MV-4-11 (cell line): ENCODE data around the gene SLC26A5.
"Not testable (repeated sequence)": the region's sequence is repeated elsewhere in the genome, so short reads cannot be mapped to it uniquely, and the experiment has no call there.

Experiments
- DNase-seq: peaks from one replicate; lab custom pipeline; 2025; lab: John Stamatoyannopoulos, UW

Gene SLC26A5

DNA sequence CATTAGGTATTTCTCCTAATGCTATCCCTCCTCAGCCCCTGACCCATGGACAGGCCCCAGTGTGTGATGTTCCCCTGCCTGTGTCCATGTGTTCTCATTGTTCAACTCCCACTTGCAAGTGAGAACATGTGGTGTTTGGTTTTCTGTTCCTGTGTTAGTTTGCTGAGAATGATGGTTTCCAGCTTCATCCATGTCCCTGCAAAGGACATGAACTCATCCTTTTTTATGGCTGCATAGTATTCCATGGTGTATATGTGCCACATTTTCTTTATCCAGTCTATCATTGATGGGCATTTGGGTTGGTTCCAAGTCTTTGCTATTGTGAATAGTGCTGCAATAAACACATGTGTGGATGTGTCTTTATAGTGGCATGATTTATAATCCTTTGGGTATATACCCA lies 46.3 kb downstream of the SLC26A5 start:
- not testable (repeated sequence) for DNase-seq

DNA sequence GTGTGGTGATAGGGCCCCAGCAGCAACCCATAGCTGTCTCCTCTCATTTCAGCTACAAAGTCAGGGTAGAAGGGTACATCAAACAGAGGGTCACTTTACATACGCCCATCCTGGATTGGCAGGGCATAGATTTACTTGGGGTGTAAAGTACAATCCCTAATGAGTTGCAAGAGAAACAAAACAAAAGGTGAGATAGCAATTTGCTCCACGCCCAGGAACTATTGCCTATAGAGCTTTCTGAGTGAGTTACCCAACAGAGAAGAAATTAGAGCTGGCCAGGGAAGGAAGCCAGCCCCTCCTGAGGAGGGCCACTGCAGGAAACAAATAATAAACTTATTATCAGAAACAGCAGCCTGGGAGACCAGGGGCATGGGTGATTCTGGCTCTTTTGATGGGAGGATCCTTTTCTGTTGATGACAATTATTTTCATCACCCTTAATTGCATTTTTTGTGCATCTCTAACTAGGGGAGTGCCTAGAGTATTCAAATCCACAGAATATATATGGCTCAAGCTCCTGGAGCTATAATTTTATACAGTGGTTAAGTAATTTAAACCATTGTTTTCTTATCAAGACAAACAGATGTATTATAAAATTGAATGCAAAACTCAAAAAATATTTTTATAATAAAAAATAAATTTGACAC lies 47.4 kb downstream of the SLC26A5 start:
- DNase-seq, result no peak

DNA sequence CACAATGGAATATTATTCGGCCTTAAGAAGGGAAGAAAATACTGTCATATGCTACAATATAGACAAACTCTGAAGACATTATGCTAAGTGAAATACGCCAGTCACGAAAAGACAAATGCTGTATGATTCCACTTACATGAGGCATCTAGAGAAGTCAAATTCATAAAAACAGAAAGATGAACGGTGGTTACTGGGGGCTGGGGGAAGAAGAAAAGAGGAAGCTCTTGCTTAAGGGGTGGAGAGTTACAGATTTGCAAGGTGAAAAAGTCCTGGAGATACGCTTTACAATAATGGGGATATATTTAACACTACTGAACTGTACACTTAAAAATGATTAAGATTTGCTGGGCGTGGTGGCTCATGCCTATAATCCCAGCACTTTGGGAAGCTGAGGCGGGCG lies 49.5 kb downstream of the SLC26A5 start:
- DNase-seq, result peak; percentile 46

DNA sequence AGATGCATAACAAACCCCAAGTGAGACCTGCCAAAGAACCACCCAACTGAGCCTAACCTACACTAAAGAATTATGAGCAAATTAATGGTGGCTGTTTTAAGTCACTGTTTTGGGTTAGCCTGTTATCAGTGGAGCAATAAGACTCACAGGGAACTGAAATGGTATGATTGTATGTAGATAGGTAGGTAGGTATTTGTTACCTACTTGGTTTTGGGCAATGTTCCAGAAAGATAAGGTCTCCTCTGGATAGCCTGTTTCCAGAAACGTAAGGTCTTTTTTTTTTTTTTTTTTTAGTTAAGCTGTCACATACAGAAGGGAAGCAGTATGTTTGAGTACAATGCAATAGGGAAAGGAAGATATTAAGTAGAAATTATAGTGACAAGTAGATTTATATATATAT lies 50.9 kb downstream of the SLC26A5 start:
- DNase-seq, result no peak

DNA sequence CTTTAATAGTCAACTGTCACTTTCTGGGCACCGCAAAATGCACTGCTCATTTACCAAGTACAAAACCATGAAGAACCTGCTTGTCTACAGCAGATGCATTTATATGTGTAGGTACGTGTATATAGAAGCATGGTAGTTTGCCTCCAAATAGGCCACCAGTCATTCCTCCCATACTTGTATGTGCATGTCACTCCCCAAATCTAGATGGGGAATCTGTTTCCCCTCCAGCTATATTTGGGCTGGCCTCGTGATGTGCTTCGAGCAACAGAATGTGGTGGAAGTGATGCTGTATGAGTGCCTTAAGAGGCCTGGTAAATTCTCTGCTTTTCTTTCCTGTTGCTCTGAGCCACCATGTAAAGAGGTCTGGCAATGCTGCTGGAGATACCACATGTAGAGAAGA lies 51.4 kb downstream of the SLC26A5 start:
- no peak for DNase-seq

DNA sequence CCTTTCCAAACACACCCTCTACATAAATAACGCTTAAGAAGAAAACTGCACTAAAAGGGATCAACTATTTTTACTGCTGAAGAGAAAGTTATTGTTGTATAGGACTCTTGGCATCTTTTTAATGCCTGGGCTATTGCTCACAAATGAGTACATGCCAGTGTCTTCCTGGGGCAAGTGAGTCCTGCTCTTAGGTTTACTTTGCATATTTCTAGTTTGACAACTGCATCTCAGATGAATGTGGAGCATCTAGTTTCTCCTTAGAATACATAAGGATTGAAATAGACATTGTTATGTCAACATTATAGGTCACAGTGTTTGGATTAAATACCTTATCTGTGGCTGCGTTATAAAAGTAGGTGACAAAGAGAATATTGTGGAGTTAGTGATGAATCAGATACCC lies 54.0 kb downstream of the SLC26A5 start:
- no peak for DNase-seq

DNA sequence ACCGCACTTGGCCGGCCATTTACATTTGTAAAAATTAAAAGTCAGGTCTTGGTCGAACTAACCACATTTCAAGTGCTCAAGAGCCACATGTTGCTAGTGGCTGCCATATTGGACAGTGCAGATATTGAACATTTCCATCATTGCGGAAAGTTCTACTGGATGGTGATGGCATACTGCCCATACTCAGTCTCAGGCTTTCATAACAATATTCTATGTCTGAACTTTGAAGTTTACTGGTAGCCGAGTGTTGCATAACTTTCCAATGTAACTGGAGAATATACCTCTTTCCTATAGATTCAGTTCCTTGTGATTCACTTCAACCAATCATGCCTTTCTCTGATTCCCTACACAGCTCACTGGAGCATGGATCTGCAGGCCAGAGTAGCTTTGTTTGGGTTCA lies 54.9 kb downstream of the SLC26A5 start:
- DNase-seq, result peak; percentile 49

DNA sequence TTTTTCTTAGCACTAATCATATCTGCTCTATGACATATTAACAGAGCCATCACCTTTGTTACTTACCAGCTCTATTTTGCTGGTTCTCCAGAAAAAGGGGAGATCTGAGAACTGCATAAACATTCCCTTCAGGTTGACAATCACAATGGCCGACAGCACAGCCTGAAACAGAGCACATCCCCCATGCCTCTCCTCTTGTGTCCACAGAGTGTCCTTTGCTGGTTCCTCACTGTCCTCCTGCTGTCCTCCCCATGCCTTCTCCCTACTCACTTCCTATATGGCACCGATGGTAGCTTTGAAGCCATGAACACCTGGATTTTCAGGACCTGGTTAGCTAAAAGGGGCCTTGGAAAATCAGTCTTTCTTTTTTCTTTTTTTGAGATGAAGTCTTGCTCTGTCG lies 56.7 kb downstream of the SLC26A5 start:
- DNase-seq, result no peak

DNA sequence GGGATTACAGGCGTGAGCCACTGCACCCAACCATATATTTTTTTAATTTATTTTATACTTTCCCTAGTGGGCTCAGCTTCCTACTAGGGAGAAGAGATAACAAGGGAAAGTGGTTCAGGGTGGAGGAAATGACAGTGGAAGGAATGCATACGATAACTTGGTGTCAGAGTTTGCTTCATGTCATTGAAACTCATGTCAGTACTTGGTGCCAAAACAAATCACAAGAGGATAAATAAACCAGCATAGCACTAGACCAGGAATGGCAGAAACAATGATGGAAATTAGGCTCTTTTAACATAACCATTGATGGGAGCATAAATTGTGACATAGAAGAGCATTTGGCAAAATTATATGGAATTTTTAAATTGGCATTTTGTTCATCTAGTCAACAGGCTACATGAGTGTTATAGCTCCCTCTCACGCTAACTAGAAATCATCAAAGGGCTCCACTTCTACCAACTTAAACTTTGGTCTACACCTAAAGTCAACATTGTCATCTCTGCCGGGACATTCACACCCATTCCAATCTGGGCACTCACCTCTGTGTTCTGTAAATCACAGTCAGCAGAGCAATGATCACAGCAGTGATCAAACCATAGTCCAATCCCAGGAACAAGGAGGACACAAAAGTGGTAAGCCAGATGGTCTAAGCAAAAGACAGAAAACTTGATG lies 57.4 kb downstream of the SLC26A5 start:
- DNase-seq, result no peak

DNA sequence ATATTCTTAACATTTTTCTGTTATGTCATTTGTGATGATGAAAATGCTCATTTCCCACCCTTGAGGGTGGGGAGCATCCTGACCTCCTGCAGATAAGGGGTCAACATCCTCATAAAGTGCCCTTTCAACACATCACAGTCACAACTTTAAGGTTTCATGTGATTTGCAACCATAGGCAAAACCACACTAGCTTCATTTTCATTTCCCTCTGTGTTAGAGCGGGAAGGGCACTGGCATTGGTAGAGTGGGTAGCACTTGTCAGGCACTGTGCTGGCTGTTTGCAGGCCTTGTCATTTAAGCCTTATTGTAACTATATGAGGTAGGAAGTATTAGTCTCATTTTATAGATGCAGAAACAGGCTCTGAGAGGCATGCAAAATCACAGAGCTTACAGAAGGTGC lies 58.8 kb downstream of the SLC26A5 start:
- DNase-seq, result peak; percentile 86

DNA sequence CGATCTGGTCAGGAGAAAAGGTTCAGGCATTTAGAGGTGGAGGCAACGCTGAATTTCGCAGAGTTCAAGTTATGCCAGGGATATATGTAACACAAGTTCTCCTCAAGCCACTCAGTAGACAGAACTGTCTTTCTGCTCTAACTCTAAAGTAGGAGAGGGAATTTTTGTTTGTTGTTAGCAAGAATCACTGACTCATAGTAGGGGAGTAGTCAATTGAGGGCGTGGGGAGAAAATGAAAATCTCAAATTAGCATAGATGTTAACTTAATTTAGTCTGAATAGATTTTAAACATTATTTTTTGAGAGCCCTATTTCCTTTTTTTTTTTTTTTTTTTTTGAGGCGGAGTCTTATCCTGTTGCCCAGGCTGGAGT lies 64.0 kb downstream of the SLC26A5 start:
- DNase-seq, result no peak

DNA sequence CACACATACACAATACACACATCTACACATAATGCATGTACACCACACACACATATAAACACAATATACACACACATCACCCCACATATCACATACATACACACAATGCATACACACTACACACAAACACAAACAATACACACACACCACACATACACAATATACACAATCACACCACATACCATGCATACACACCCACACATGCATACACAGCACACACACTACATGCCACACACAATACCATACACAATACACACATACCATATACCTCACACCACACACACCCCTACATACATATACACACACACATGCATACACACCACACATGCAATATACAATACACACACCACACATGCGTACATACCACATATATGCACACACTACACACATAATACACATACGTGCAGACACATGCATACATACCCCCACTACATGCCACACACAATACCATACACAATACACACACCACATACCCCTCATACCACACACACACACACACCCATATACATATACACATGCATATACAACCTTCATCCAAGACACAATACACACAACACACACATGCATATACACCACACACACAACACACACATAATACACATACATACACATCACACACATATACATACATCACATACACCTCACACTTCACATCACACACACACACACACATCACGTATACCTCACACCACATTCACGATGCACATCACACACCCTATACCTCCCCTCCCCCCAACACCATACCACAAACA lies 64.6 kb downstream of the SLC26A5 start:
- no peak for DNase-seq

DNA sequence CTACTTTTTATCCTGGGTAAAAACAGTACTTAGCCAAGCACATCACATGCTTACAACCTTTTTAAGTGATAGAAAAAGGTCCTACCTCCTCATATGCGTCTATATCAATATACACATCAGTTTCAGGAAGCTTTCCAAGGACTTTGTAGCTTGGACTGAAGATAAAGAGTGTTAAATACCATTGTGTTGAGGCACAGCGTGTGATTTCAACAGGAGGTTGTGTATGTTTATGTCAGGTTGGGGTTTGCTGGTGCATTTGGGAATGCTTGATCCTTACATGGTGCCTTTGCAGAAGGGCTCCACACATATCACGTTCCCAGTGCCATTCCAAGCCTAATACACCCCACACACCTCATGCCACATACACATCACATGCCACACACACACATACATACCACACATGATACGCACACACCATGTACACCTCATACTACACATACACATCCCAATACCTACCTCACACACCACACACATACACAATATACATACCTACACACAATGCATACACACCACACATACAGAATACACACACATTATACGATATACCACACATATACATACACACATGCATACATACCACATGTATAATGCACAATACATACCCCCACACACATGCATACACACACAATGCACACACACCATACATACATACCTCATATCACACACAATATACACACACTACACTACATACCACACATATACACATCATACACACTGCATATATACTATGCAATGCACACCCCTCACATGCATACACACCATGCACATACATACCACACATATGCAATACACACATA lies 65.4 kb downstream of the SLC26A5 start:
- no peak for DNase-seq

DNA sequence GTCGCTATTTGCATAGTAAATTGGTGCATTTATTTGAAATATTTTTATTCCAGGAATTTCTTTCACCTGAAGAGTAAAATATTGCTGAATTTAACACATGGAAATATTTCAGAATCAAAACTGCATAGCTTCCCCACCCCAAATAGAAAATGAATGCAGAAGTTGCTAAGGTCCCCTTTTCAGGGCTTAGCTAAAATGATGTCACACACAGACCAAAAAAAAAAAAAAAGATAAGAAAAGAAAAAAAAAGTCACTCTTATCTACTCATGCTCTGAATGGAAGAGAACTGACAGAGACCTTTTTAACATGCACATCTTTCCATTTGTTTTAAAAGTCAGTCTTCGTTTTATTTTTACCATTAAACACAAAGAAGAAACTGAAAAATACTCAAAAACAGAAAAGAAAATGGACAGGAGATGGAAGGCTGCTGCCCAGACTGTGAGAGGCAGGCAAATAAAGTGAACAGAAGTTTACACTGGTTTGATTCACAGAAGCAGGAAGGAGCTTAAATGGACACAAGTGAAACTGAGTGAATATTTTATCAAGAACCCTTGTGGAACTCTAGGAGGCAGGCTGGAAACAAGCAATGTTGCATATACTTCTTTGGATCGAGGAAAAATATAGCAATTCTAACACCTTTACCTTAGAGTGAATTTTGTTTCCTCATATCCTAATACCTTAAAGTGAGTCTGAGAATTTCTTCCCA lies 66.6 kb downstream of the SLC26A5 start:
- DNase-seq, result peak; percentile 82

DNA sequence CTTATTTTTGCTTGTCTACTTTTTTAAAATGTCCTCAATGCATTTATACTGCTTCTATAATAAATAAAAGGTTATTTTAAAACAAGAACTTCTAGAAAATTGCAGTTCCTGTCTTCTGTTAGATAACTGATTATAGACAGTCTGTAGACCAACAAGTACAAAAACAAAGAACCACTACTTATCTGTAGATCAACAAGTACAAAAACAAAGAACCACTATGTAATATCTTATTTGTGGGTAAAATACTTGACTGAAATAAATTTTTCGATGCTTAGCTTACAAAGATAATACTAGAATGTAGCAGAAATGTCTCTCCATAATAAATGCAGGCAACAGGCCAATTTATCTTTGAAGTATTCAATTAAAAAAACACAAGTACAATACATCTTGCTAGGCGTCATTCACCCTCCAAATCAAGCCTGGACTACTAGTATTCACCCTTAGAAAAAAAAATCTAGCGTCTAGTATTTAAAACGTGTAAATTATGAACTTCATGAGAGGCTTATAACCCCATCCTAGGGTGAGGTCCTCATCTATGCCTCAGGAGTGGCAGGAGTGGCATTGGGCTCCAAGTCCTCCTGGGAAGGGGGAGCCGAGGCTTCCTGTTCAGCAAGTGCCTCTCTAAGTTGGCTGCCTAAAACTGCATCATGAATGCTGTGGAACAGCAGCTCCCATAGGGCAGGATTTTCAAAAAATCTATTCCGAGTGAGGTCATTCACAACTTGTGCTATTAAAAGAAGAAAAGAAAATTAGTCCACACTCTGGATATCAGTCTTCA lies 72.0 kb downstream of the SLC26A5 start:
- no peak for DNase-seq

DNA sequence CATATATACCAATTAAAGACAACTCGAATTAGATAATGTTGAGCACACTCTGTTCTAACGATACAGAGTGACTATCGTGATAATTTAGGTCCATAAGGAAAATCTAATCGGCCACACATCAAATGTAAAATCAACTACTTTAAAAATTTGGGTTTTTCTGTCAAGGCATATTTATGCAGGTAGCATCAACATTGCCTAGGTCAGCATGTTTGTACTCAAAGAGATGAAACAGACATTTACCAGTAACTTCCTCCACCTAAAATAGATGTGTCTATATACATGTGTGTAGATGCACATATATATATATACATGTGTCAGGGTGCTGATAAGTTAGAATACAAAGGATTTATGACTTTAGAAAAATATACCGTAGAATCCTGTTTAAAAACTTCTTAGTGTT lies 76.6 kb downstream of the SLC26A5 start:
- DNase-seq, result no peak

DNA sequence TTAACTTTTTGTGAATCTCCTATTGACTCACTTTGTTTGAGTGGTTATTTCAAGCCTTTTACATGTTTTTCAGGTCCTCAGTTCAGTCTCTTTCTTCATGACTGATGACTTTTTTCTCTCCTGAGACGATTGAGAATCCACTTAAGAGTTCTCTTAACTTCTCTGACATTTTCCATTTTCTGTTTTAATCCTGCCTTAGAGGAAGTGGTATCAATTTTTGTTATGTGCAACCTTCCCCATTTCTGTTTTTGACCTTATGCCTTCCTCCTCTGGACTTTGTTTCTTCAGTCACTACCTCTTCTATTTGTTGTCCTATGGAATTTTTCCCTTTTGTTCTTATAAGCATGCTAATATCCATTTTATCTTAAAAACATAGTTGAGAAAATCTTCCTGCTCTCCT lies 96.2 kb downstream of the SLC26A5 start:
- peak; percentile 66 for DNase-seq

DNA sequence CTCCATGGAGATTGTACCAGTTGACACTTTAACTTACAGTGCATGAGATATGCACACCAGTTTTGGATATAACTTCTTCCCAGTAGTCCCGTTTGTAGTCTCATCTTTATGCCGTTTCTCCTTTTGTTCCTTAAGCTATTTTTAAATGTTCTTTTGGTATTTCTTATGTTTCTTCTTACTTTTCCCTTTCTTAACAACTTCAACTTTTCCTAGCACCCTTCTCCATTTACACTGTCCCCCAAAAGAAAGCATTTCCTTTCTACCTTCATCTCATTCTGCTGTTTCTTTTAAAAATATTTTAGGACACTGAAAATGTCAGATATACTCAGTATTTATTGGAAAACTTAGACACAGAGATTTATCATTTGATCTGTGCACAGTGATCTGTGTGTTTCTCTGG lies 97.0 kb downstream of the SLC26A5 start:
- DNase-seq, result no peak

DNA sequence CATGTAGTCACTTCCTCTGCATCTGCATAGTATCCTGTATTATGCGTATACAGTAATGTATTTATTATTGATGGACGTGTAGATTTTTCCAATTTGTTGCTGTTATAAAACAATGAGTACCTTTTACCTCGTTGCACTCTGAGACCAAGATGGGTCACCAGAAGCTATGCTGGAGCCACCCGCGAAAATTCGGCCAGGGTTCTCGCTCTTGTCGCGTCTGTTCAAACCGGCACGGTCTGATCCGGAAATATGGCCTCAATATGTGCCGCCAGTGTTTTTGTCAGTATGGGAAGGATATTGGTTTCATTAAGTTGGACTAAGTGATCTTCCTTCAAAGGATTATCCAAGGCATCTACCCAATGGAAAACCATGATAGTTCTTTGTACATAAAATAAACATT lies 97.6 kb downstream of the SLC26A5 start:
- peak; percentile 4 for DNase-seq

DNA sequence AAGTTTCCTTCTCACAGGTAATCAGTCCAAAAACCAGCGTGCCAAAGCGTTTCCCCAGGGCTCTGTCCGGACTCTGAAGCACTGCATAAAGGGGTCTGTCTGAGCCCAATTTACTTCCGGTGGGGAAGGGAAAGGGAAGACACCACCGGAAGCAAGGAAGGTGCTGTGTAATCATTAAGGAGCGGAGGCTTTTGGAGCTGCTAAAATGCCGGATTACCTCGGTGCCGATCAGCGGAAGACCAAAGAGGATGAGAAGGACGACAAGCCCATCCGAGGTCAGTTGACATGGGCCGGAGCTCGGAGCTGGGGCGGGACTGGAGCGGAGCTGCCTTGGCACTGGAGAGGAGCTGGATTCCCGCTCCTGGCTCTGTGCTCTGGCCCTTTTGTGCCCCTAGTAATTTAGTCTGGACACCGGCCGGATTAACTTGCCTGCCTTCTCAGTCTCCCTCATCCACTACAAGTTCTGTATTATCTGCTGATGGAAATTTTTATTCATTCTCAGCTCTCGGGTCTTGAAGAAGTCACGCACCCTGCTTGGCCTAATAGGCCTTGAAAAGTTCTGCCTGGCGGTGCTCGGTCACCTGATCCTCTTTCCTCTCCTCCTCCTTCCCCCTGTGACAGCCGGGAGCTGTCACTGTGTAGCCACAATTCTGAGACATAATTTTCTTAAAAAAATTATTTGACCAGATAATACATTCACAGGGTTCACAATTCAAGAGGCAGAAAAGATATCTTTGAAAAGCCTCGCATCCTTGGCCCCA lies 98.3 kb downstream of the SLC26A5 start, which contains the start of gene PSMC2:
TSS of gene PSMC2 (plus strand) at position 137 of the 761 bp plus-strand sequence. CDS start at position 206, 69 bp downstream.
- peak; percentile 79 for DNase-seq
